GM21526 (cell line): ENCODE data around the gene DPYSL5.

Source experiments
- ATAC-seq: cut with Tn5 transposase; IDR thresholded peaks from one replicate; pipeline ENCODE4 v1.9.1; 2021; ENCODE audit warnings: moderate library complexity; ENCODE audit not compliant: unreplicated experiment, low FRiP score

The DPYSL5 gene

DNA sequence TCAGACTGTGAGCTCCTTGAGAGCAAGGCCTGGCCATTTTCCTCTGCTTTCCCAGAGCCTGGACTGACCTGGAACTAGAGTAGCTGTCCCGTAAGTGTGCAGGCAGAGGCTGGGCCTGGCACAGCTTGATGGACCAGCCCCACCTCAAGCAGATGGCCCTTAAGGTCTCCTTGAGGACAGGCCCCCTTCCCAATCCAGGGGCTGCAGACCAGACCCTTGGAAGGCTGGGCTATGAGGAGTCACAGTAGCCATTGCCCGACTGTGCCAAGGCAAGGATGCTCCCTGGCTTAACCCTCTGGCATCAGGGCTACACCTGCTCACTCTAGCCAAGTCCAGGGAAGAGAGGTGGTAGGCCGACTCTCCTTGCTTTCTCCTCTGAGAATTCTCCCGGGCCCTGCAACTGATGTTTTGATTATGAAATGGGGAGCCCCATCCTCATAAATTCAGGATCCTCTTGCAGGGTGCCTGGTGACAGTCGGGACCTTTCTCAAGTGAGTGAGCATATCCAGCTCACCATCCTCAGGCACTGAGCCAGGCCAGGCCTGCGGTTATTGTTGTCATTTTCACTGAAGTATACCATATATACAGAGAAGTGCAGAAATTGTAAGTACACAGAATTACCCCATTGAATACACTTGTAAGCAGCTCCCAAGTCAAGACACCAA, 51.7 kb downstream of the DPYSL5 start:
- no peak for ATAC-seq

DNA sequence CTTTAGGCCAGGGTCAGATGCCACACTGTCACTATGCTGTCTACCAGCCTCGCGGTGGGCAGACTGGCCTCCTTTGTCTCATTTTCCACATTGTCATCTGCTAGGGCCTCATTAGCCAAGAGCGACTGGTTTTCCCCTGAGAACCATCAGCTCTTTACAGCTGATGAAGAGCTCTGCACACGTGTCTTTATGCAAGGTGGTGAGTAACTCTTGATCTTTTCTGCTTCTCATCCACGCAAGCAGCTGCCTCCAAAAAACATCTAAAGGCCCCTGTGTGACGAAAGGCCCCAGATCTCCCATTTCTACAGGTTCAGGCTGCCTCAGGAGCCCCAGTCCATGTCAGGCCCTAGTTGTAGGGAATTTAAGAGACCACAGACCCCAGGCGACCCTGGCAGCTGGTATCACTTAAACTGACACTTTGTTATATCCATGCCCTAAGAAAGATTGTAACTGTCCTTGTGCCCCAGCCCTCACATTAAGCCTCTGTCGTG, 52.9 kb downstream of the DPYSL5 start:
- no peak for ATAC-seq

GRCh38 chr2:26901326-26902183, 53.6 kb downstream of the DPYSL5 start:
- no peak for ATAC-seq

- no peak for ATAC-seq
Observed at GRCh38 chr2:26903676-26904075, 55.7 kb downstream of the DPYSL5 start.

GRCh38 chr2:26904839-26905238, 56.9 kb downstream of the DPYSL5 start:
- ATAC-seq = no peak

DNA sequence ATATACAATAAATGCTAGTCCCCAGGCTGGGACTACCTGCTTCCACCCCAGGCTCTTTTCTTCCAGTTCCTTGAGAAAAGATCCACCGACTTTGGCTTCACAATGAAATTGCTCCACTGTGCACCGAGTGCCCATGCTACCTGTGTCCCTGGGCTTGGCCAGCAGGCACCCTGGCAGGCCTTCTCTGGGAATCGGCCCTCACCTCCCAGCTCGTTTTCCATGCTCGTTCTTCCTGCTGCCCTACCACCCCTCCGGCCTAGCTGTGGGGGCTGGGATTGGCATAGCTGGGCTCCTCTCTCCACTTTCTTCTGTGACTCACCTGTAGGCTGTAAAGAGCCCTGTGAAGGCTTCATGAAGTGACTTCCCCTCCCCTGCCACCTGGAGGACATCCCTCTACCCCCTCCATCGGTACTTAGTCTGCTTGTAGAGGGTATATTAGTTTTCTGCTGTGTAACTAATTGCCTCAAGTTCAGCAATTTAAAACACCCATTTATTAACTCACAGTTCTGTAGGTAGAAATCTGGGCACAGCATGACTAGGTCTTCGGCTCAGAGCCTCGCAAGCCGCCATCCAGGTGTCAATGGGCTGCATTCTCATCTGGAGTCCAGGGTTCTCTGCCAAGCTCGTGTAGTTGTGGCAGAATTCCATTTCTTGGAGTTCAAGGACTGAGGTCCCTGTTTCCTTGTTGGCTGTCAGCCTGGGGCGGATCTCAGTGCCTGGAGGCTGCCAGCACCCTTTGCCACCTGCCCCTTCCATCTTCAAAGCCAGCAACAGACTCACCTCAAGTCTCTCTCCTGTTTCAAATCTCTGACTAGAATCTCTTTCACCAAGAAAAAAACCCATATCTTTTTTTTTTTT, 57.6 kb downstream of the DPYSL5 start:
- ATAC-seq = no peak

- ATAC-seq = no peak
Observed at GRCh38 chr2:26907416-26907815, 59.5 kb downstream of the DPYSL5 start.

- no peak for ATAC-seq
Observed at GRCh38 chr2:26910176-26910575, 62.2 kb downstream of the DPYSL5 start.

DNA sequence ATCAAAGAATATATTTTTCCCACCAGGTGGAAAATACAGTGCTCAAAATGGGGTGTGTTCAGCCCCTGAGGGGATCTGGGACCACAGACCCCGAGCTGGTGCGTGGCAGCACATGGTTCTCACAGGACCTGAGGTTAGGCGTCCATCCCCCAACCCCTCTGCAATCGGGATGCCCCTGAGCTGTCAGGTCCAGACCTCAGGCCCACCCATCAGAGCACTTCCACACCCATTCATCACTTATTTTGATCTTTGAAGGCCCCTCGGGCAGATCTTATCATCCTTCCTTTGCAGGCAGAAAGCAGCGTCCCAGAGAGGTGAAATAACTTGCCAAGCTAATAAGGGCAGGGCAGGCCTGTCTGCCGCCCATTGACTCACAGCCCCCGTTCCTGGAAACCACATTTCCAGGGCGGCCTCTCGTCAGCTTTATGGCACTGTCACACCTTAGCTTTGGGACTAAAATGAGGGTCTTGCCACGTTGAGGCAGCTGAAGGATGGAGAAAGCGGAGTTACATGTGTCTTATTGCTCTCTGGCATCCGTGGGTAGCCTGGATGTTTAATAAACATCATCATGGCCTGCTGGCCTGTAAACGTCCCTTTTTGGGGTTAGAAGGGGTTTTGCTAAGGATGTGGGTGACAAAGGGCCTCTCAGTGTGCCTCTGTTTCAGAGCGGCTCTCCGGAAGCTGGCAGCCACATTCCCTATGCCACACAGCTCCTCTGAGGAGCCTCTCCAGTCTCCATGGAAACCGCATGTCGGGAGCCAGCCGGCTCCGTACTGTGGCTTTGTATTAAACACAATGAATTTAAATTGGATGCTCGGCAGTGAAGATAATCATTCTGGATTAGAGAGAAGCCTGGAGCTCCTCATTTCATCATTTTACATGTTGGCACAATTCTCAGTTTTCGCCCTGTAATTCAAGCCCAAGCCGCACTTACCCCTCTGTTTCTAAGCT, 64.3 kb downstream of the DPYSL5 start:
- no peak for ATAC-seq

DNA sequence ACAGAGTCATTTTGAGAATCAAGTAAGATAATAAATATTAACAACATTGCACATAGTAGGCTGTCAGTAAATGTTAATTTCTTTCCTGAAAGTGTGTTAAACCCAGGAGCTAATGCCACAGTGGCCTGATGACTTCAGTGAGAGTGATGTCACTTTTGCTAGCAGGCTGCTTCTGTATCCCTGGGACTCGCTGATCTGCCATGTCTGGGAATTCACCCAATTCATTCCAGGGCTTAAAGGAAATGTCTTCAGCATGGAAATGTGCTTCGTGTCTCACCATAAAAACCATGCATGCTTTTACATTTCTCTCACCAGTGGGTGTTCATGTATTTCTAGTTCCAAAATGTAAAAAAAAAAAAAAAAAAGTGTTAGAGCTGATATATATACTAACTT, 65.7 kb downstream of the DPYSL5 start:
- ATAC-seq = no peak

DNA sequence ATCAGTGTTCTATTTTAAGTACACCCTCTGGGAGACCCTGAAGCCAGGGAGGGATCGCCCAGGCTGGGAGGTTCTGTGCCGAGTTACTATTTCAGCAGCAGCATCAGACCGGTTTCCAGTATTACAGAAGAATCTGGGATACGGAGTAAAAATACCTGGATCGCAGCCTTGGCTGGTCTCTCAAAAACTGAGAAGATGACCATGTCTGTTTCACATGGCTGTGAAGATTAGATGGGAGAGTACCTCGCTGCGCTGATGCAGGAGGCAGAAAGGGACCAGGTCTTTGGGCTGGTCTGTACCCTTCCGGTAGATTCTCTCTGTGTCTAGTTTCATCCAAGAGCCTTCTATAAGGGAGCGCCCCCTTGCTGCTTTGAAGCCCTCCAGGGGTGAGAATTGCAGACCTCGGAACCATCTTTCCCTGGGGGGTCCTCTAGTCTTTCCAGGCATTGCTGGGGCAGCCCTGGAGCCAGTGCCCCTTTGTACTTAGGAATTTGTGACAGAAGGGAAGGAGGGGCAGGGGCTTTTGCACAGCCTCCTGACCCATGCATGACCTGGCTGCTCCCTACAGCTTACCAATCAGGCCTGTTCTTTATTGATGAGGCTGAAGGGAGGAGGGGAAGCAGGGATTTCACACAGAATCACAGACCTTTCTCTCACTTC, 66.2 kb downstream of the DPYSL5 start:
- no peak for ATAC-seq

DNA sequence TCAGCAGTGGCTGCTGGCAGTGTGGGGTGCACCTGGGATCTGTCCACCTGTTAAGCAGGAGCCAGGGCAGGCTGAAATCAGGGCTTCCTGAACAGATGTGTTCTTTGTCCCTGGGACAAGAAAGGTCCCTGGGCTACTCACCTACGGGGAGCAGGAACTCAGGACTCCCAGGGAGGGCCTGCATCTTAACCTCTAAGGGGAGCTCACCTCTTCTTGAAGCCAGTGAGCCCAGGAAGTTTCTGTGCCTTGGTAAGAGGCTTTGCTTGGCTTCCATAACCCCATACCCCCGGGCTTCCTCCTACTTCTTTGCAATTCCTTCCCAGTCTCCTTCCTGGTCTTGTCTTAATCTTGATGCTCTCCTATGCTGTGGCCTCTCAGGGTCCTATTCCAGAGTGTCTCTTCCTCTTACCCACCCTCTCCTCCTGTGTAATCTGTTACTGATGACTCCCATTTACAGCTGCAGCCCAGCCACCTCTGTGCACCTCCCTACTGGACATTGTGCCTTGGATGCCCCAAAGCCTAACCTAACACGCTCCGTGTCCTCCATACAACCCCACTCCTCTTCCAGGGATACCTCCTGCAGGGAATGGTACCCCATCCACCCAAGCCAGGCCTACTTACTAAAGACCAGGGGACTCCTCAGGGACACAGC, 66.9 kb downstream of the DPYSL5 start:
- no peak for ATAC-seq

DNA sequence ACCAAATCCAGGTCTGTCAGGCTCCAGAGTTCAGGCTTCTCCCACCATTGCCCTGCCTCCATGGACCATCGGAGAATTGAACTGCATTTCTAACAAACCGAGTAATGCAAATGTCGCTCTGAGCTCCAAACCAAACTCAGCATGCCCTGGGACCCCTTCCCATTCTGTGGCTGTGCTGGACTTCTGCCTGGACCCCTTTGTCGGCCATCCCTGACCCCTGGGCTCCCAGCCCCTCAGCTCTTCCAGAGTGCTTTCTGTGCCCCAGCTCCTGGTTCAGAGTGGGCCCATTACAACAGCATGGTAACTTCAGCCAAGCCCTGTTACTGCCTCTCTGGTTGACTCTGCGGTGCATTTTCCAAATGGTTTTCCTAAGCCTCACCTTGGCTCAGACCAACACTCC, 67.4 kb downstream of the DPYSL5 start:
- ATAC-seq = no peak

- ATAC-seq = no peak
Observed at GRCh38 chr2:26916128-26916692, 68.3 kb downstream of the DPYSL5 start.

DNA sequence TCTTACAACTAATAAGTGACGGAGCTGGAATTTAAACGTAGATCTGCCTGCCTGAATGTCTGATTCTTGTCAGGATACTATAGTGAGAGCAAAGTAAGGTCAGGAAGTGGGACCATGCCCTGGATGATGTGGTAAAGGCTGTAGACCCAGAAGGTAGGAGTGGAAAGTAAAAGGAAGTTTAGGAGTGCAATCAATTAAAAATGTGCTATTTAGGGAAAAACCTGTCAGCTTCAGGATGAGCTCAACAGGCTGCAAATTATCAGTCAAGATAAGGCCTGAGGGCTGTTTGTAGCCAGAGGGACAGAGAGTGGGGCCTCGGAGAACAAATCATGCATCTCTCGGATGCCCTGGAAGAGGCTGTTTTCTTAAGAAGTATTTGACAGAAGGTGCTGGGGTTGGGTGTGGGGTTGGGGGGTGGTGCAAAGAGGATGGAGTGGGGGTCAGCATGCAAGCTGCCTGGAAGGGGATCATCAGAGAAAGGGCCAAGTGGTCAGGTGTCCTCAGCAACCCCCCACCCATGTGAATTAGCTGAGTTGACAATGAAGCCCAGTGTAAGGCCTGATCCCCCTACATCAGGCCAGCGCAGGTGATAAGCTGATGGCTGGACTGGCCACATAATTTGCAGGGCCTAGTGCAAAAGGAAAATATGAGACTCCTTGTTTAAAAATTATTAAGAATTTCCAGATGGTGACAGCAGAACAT, 69.4 kb downstream of the DPYSL5 start:
- ATAC-seq = no peak

DNA sequence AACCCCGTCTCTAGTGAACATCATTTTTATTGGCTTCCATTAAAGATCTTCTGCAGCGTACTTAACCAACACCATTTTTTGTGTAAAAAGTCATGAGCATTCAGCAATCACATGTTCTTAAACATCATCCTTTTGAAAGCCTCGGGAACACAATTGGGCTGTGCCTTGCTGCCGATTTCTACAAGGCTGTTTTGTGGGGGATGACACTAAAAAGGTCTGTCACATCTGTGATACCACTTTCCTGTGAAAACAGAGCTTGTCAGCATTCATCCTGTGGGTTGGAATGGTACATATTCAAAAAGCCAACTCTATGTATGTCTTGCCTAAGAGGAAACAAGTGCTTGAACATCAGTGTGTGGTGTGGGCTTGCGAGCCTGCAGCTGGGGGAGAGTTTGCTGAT, 73.4 kb downstream of the DPYSL5 start:
- ATAC-seq = no peak

DNA sequence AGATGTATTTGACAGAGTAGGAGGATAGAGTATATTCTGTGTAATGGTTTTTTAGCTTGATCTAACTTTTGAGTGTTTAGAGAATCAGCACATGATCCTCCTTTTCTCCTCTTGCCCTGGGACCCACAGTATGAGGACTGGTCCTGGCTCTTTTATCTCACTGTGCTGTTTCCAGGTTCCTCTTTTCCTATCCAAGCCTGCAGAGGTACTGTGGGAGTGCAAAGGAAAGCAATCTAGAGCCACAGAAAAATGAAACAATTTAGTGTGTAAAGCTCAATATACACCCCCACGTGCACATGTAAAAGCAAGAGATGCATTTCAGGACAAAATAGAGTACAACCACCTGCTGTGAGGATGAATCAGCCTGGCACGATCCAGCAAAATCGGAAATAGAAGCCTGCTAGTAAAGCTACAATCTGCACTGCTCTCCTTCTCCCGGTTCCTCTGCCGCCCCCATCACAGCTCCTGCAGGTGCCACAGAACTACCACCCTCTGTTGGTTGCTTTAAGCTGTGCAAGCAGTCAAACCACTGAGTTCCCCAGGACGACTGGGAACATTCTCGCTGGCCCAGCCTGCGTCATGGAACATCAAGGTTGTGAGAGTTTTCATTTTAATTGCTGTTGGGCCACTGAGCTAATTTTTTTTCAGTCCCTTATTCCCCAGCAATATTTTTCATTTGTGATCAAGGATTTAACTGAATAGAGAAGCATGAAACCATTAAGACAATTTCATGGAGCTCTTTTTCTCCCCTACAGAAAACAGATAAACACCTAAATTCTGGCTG, 74.7 kb downstream of the DPYSL5 start:
- no peak for ATAC-seq
